Astrocyte (in vitro differentiated cells and primary cell): ENCODE results near the gene ANGPTL4. TPM values are rescaled to one million over a fixed set of nuclear protein-coding genes. Genes with fewer than 3 reads are reported as not detected.

Experiments
- DNase-seq: peaks from one replicate; pipeline ENCODE4 v3.0.0-alpha.2; 2010; ENCODE audit warnings: low read depth
- FAIRE-seq: peaks from 2 replicates; lab custom pipeline; 2011; peaks lifted over from hg19 to GRCh38; lab: Jason Lieb, UNC
- H2AFZ ChIP-seq: 2 replicates; pipeline ENCODE4 v1.6.0; 2012; ENCODE audit warnings: low read depth, low read length, inconsistent platforms
- H3K27ac ChIP-seq: 2 replicates; pipeline ENCODE4 v1.5.1; 2011; ENCODE audit warnings: low read depth, low read length, inconsistent platforms
- H3K27me3 ChIP-seq: 2 replicates; pipeline ENCODE4 v1.6.0; 2011; ENCODE audit warnings: low read length, inconsistent platforms; ENCODE audit not compliant: insufficient read depth
- H3K36me3 ChIP-seq: 2 replicates; pipeline ENCODE4 v1.5.1; 2011; ENCODE audit warnings: low read length, inconsistent platforms; ENCODE audit not compliant: insufficient read depth
- H3K4me1 ChIP-seq: 2 replicates; pipeline ENCODE4 v1.5.1; 2011; ENCODE audit warnings: low read length, inconsistent platforms; ENCODE audit not compliant: insufficient read depth
- H3K4me2 ChIP-seq: 2 replicates; pipeline ENCODE4 v1.6.0; 2012; ENCODE audit warnings: low read length, inconsistent platforms
- H3K4me3 ChIP-seq: 2 replicates; pipeline ENCODE4 v1.5.1; 2011; ENCODE audit warnings: low read depth, mild to moderate bottlenecking, low read length, inconsistent platforms; ENCODE audit not compliant: insufficient read depth
- H3K79me2 ChIP-seq: 2 replicates; pipeline ENCODE4 v1.6.0; 2012; ENCODE audit warnings: mild to moderate bottlenecking, low read length, inconsistent platforms; ENCODE audit not compliant: insufficient read depth
- H3K9ac ChIP-seq: 2 replicates; pipeline ENCODE4 v1.6.0; 2012; ENCODE audit warnings: mild to moderate bottlenecking, low read length, inconsistent platforms
- H3K9me3 ChIP-seq: 2 replicates; pipeline ENCODE4 v1.5.1; 2012; ENCODE audit warnings: low read depth, mild to moderate bottlenecking, low read length, inconsistent platforms; ENCODE audit not compliant: insufficient read depth
- H4K20me1 ChIP-seq: 2 replicates; pipeline ENCODE4 v1.6.0; 2012; ENCODE audit warnings: low read length, inconsistent platforms; ENCODE audit not compliant: insufficient read depth
- H3K27ac Mint-ChIP-seq: one replicate; pipeline ENCODE4 v1.8.0; 2021; ENCODE audit warnings: mild to moderate bottlenecking, mixed read lengths; ENCODE audit not compliant: unreplicated experiment
- H3K27me3 Mint-ChIP-seq: one replicate; pipeline ENCODE4 v1.8.0; 2021; ENCODE audit warnings: low read depth, mixed read lengths; ENCODE audit not compliant: unreplicated experiment
- H3K36me3 Mint-ChIP-seq: one replicate; pipeline ENCODE4 v1.8.0; 2021; ENCODE audit warnings: low read depth, mixed read lengths; ENCODE audit not compliant: unreplicated experiment
- H3K4me1 Mint-ChIP-seq: one replicate; pipeline ENCODE4 v1.8.0; 2021; ENCODE audit warnings: low read depth, mixed read lengths; ENCODE audit not compliant: unreplicated experiment
- H3K4me3 Mint-ChIP-seq: one replicate; pipeline ENCODE4 v1.8.0; 2021; ENCODE audit warnings: mild to moderate bottlenecking, moderate library complexity, mixed read lengths; ENCODE audit not compliant: unreplicated experiment
- H3K9me3 Mint-ChIP-seq: one replicate; pipeline ENCODE4 v1.8.0; 2021; ENCODE audit warnings: mild to moderate bottlenecking, mixed read lengths; ENCODE audit not compliant: unreplicated experiment
- CTCF ChIP-seq: IDR thresholded peaks from 2 replicates; pipeline ENCODE4 v1.5.1; 2011; ENCODE audit warnings: low read depth, mild to moderate bottlenecking, inconsistent platforms, low read length, moderate library complexity; ENCODE audit not compliant: insufficient read depth
- EZH2 ChIP-seq: IDR thresholded peaks from 2 replicates; pipeline ENCODE4 v1.6.1; 2012; ENCODE audit warnings: mild to moderate bottlenecking, low read length, inconsistent platforms; ENCODE audit not compliant: insufficient read depth
- total RNA-seq: library from RNA; stranded (reverse); gene quantifications from 2 replicates; pipeline ENCODE4 v1.2.1, GENCODE V29; 2021

The ANGPTL4 gene
- total RNA-seq, 1 donor from 2014 or later, result 115 TPM

GRCh38 chr19:8324186-8325050 is 39.5 kb upstream of the ANGPTL4 start:
- no peak for DNase-seq
- H3K4me1 ChIP-seq, result peaks cover 22% of the 10 kb centered on the region
- Mint-ChIP-seq H3K27me3 (peaks cover 4% of the 10 kb centered on the region), H3K9me3 (peaks cover 7% of the 10 kb centered on the region), H3K36me3 (peaks cover 8% of the 10 kb centered on the region), H3K27ac (no peak overlapping the region), H3K4me3 (no peak overlapping the region), H3K4me1 (peaks cover 7% of the 10 kb centered on the region)
- no peak for FAIRE-seq
- H2AFZ ChIP-seq, result no peak overlapping the region
- H3K27ac ChIP-seq, result no peak overlapping the region
- no peaks in the 10 kb centered on the region for H3K27me3 ChIP-seq
- H3K36me3 ChIP-seq, result peaks cover 10% of the 10 kb centered on the region
- H3K79me2 ChIP-seq, result peaks cover 45% of the 10 kb centered on the region
- H3K9me3 ChIP-seq, result peaks cover 5% of the 10 kb centered on the region
- H3K4me3 ChIP-seq, result no peak overlapping the region
- no peak overlapping the region for H3K9ac ChIP-seq
- no peak for TF ChIP-seq CTCF
- TF ChIP-seq EZH2, result no peak
- no peak overlapping the region for H3K4me2 ChIP-seq
- H4K20me1 ChIP-seq, result peaks cover 33% of the 10 kb centered on the region

- no peak for FAIRE-seq
- DNase-seq, result no peak
- Mint-ChIP-seq H3K4me1 (peaks cover 3% of the 10 kb centered on the region), H3K36me3 (peaks cover 8% of the 10 kb centered on the region), H3K4me3 (no peak overlapping the region), H3K27ac (no peak overlapping the region), H3K27me3 (peaks cover 12% of the 10 kb centered on the region), H3K9me3 (peaks cover 7% of the 10 kb centered on the region)
- H3K9me3 ChIP-seq, result peaks cover 5% of the 10 kb centered on the region
- H3K27ac ChIP-seq, result no peak overlapping the region
- no peak overlapping the region for H3K4me2 ChIP-seq
- H3K79me2 ChIP-seq, result peaks cover 34% of the 10 kb centered on the region
- H2AFZ ChIP-seq, result no peak overlapping the region
- peaks cover 10% of the 10 kb centered on the region for H3K36me3 ChIP-seq
- H3K9ac ChIP-seq, result no peak overlapping the region
- H3K4me1 ChIP-seq, result peaks cover 16% of the 10 kb centered on the region
- peaks cover 33% of the 10 kb centered on the region for H4K20me1 ChIP-seq
- no peaks in the 10 kb centered on the region for H3K27me3 ChIP-seq
- no peak overlapping the region for H3K4me3 ChIP-seq
- no peak for TF ChIP-seq CTCF
- TF ChIP-seq EZH2, result no peak
These were observed 38.5 kb upstream of the ANGPTL4 start for GRCh38 chr19:8325454-8325853.

GRCh38 chr19:8329996-8330395 is 34.0 kb upstream of the ANGPTL4 start:
- peaks cover 18% of the 10 kb centered on the region for H3K27me3 ChIP-seq
- no peak overlapping the region for H3K4me3 ChIP-seq
- H3K9ac ChIP-seq, result no peak overlapping the region
- FAIRE-seq, result no peak
- Mint-ChIP-seq H3K27me3 (peaks cover 27% of the 10 kb centered on the region), H3K4me3 (no peak overlapping the region), H3K27ac (no peak overlapping the region), H3K36me3 (peaks cover 6% of the 10 kb centered on the region), H3K9me3 (peaks cover 7% of the 10 kb centered on the region), H3K4me1 (no peaks in the 10 kb centered on the region)
- peaks cover 5% of the 10 kb centered on the region for H3K9me3 ChIP-seq
- H4K20me1 ChIP-seq, result peaks cover 3% of the 10 kb centered on the region
- H2AFZ ChIP-seq, result no peak overlapping the region
- DNase-seq, result no peak
- no peaks in the 10 kb centered on the region for H3K79me2 ChIP-seq
- no peaks in the 10 kb centered on the region for H3K4me1 ChIP-seq
- no peaks in the 10 kb centered on the region for H3K36me3 ChIP-seq
- TF ChIP-seq CTCF (no peak), EZH2 (no peak)
- H3K27ac ChIP-seq, result no peak overlapping the region
- H3K4me2 ChIP-seq, result no peak overlapping the region
